HFFc6 (cell line): ENCODE results near the gene GRIK1. TPM values are rescaled to one million over a fixed set of nuclear protein-coding genes. Genes with fewer than 3 reads are reported as not detected.

ENCODE experiments used
- DNase-seq: peaks from one replicate; pipeline ENCODE4 v3.0.0-alpha.2; 2018
- H3K27ac Mint-ChIP-seq: 2 replicates; pipeline ENCODE4 v1.8.0; 2020; ENCODE audit warnings: mild to moderate bottlenecking, mixed read lengths
- H3K27me3 Mint-ChIP-seq: 2 replicates; pipeline ENCODE4 v1.8.0; 2021; ENCODE audit warnings: mild to moderate bottlenecking, moderate library complexity, mixed read lengths; ENCODE audit not compliant: insufficient read depth
- H3K36me3 Mint-ChIP-seq: 2 replicates; pipeline ENCODE4 v1.8.0; 2021; ENCODE audit warnings: low read depth, mixed read lengths
- H3K4me1 Mint-ChIP-seq: 2 replicates; pipeline ENCODE4 v1.8.0; 2020; ENCODE audit warnings: low read depth, mixed read lengths
- H3K4me3 Mint-ChIP-seq: 2 replicates; pipeline ENCODE4 v1.8.0; 2020; ENCODE audit warnings: mild to moderate bottlenecking, moderate library complexity, mixed read lengths
- H3K9me3 Mint-ChIP-seq: 2 replicates; pipeline ENCODE4 v1.8.0; 2020; ENCODE audit warnings: mild to moderate bottlenecking, mixed read lengths
- CTCF ChIP-seq: fragments of 200-600 bp; sonication (generic); IDR thresholded peaks from 2 replicates; pipeline ENCODE4 v1.5.0; 2021; ENCODE audit warnings: antibody characterized with exemption, mild to moderate bottlenecking
- total RNA-seq, 6 experiments: library from RNA; stranded (reverse); fragmentation: NEBNext Ultra II Directional; extraction: Animal tissue kit (Norgen Biotek cat#: 25700); gene quantifications; 2 replicates in 1 of 6; 3 replicates in 5 of 6; pipeline ENCODE4 v1.2.3, GENCODE V29; 2021

Gene GRIK1
- total RNA-seq, 6 experiments from 2014 or later, result not detected

- no peaks in the 10 kb centered on the region for H3K27me3 Mint-ChIP-seq
- H3K27ac Mint-ChIP-seq, result no peak overlapping the region
- H3K36me3 Mint-ChIP-seq, result no peaks in the 10 kb centered on the region
- no peak for TF ChIP-seq CTCF
- no peak for DNase-seq
- H3K4me3 Mint-ChIP-seq, result no peak overlapping the region
- no peaks in the 10 kb centered on the region for H3K4me1 Mint-ChIP-seq
- peaks cover 31% of the 10 kb centered on the region for H3K9me3 Mint-ChIP-seq
These were observed 25.5 kb downstream of the GRIK1 start for GRCh38 chr21:29914326-29914725.

- no peak for DNase-seq
- Mint-ChIP-seq H3K4me1 (no peaks in the 10 kb centered on the region), H3K36me3 (no peaks in the 10 kb centered on the region), H3K4me3 (no peak overlapping the region), H3K27ac (no peak overlapping the region), H3K27me3 (no peaks in the 10 kb centered on the region), H3K9me3 (peaks cover 29% of the 10 kb centered on the region)
- no peak for TF ChIP-seq CTCF
These were observed 30.2 kb downstream of the GRIK1 start for GRCh38 chr21:29909571-29909970.

GRCh38 chr21:29904359-29905282, 35.2 kb downstream of the GRIK1 start:
- no peak overlapping the region for H3K4me3 Mint-ChIP-seq
- H3K4me1 Mint-ChIP-seq, result no peaks in the 10 kb centered on the region
- no peaks in the 10 kb centered on the region for H3K27me3 Mint-ChIP-seq
- no peak for DNase-seq
- H3K9me3 Mint-ChIP-seq, result peaks cover 28% of the 10 kb centered on the region
- no peak for TF ChIP-seq CTCF
- no peak overlapping the region for H3K27ac Mint-ChIP-seq
- no peaks in the 10 kb centered on the region; the same call in 1 of the 2 replicates for H3K36me3 Mint-ChIP-seq

- H3K27ac Mint-ChIP-seq, result no peak overlapping the region
- TF ChIP-seq CTCF, result no peak
- no peak for DNase-seq
- peaks cover 58% of the 10 kb centered on the region for H3K9me3 Mint-ChIP-seq
- peaks cover 1% of the 10 kb centered on the region; the same call in 1 of the 2 replicates for H3K27me3 Mint-ChIP-seq
- H3K4me3 Mint-ChIP-seq, result no peak overlapping the region
- H3K4me1 Mint-ChIP-seq, result no peaks in the 10 kb centered on the region
- H3K36me3 Mint-ChIP-seq, result no peaks in the 10 kb centered on the region
These were observed 42.9 kb downstream of the GRIK1 start for GRCh38 chr21:29896884-29897283.

GRCh38 chr21:29893687-29894086, 46.1 kb downstream of the GRIK1 start:
- DNase-seq, result no peak
- Mint-ChIP-seq H3K27me3 (peaks cover 1% of the 10 kb centered on the region; the same call in 1 of the 2 replicates), H3K27ac (no peak overlapping the region), H3K36me3 (no peaks in the 10 kb centered on the region), H3K9me3 (peaks cover 56% of the 10 kb centered on the region), H3K4me3 (no peak overlapping the region), H3K4me1 (no peaks in the 10 kb centered on the region)
- TF ChIP-seq CTCF, result no peak
